ENCODE results near the gene OPRD1.

OPRD1 gene

GRCh38 chr1:28894785-28895184, 82.8 kb downstream of the OPRD1 start:
- no peak for DNase-seq (ENCODE audit: low spot score)
- no peak for TF ChIP-seq CTCF (IDR thresholded peaks at IDR 0.05; ENCODE audit: extremely low read depth, missing control alignments)

GRCh38 chr1:28895896-28896608, 84.1 kb downstream of the OPRD1 start:
- DNase-seq (ENCODE audit: low spot score): no peak
- no peak for TF ChIP-seq CTCF (IDR thresholded peaks at IDR 0.05; ENCODE audit: extremely low read depth, missing control alignments)

GRCh38 chr1:28896609-28896986, 84.6 kb downstream of the OPRD1 start:
- TF ChIP-seq CTCF (IDR thresholded peaks at IDR 0.05; ENCODE audit: extremely low read depth, missing control alignments): no peak
- DNase-seq (ENCODE audit: low spot score): no peak

- no peak for DNase-seq (ENCODE audit: low spot score)
- TF ChIP-seq CTCF (IDR thresholded peaks at IDR 0.05; ENCODE audit: extremely low read depth, missing control alignments): no peak
Measured at GRCh38 chr1:28897789-28898188, 85.8 kb downstream of the OPRD1 start.

GRCh38 chr1:28898405-28898881, 86.5 kb downstream of the OPRD1 start:
- no peak for TF ChIP-seq CTCF (IDR thresholded peaks at IDR 0.05; ENCODE audit: extremely low read depth, missing control alignments)
- no peak for DNase-seq (ENCODE audit: low spot score)

- no peak for TF ChIP-seq CTCF (IDR thresholded peaks at IDR 0.05; ENCODE audit: extremely low read depth, missing control alignments)
- no peak for DNase-seq (ENCODE audit: low spot score)
Measured at GRCh38 chr1:28899267-28899666, 87.3 kb downstream of the OPRD1 start.

- DNase-seq (ENCODE audit: low spot score): no peak
- TF ChIP-seq CTCF (IDR thresholded peaks at IDR 0.05; ENCODE audit: extremely low read depth, missing control alignments): no peak
Measured at GRCh38 chr1:28900562-28900961, 88.6 kb downstream of the OPRD1 start.

Measured in GM20000 (cell line).